Iris pigment epithelial cell (primary cell): ENCODE data around the gene MAP3K7CL.

Source experiments
- DNase-seq: peaks from one replicate; pipeline ENCODE4 v3.0.0-alpha.2; 2011; ENCODE audit warnings: low read depth

MAP3K7CL gene

GRCh38 chr21:29195981-29196669 is 65.7 kb downstream of the MAP3K7CL start:
- peak; percentile 98 for DNase-seq

GRCh38 chr21:29196670-29197191 is 66.3 kb downstream of the MAP3K7CL start:
- peak; percentile 33 for DNase-seq

DNA sequence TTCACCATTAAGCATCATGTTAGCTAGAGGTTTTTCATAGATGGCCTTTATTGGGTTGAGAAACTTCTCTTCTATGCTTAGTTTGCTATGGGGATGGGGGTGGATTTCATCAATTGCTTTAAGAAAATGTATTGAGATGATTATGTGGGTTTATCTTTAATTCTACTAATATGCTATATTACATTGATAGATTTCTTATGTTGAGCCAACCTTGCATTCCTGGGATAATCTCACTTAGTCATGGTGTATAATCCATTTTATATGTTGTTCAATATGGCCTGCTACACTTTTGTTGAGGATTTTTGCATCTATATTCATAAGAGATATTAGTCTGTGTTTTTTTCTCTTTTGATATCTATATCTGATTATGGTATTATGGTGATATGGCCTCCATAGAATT is 70.7 kb downstream of the MAP3K7CL start:
- no peak for DNase-seq

- no peak for DNase-seq
Measured at GRCh38 chr21:29205009-29205408, 74.6 kb downstream of the MAP3K7CL start.

DNA sequence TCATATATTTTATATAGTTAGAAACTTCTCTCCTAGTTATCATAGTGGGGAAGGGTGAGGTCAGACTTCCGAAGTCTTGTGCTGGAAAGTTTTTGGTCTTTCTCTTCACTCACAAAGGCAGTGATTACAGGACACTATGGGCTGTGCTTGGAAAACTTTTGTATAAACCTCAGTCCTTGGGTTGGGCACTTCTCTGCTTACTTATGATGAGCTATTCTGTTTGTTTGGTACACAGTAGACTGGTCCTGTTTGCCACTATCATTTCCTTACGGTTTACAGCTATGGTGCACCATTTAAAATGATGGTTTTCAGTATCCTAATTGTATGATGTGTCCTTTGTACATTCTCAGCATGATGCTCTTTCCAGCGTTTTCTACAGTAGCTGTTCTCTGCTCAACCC is 75.5 kb downstream of the MAP3K7CL start:
- DNase-seq = no peak

DNA sequence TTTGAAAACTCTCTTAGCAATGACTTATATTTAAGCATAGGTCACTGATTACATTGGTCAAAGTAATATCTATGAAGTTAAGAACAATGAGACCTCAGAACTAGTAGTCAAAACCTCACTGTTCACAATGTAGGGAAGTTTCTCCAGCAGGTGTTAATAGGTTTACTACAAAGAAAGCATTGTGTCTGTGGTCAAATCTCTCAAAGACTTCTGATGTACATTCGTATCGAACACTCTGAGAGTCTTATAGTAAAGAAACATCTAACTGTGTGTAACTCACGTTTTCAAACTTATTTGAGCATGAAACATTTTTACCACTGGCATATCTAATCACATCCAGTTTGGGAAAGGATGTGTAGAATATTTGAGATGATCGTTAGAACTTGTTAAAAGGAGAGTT is 76.0 kb downstream of the MAP3K7CL start:
- no peak for DNase-seq

- no peak for DNase-seq
Measured at GRCh38 chr21:29207201-29207600, 76.8 kb downstream of the MAP3K7CL start.

- DNase-seq = peak; percentile 35
Measured at GRCh38 chr21:29208044-29208681, 77.7 kb downstream of the MAP3K7CL start.

- DNase-seq = peak; percentile 95
Measured at GRCh38 chr21:29208682-29209059, 78.2 kb downstream of the MAP3K7CL start.

GRCh38 chr21:29209696-29210095 is 79.3 kb downstream of the MAP3K7CL start:
- DNase-seq = peak; percentile 49

DNA sequence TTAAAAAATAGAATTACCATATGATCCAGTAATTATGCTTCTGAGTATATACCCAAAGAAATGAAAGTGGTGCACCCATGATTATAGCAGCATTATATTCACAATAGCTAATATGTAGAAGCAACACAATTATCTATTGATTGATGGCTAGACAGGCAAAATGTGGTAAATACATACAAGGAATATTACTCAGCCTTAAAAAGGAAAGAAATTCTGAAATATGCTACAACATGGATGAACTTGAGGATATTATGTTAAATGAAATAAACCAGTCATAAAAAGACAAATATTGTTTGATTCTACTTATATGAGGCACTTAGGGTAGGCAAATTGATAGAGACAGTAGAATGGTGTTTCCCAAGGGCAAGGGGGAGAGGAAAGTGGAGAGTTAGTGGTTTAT is 80.8 kb downstream of the MAP3K7CL start:
- no peak for DNase-seq

- DNase-seq = no peak
Measured at GRCh38 chr21:29212446-29212845, 82.0 kb downstream of the MAP3K7CL start.

GRCh38 chr21:29213513-29214385 is 83.3 kb downstream of the MAP3K7CL start:
- DNase-seq = no peak

DNA sequence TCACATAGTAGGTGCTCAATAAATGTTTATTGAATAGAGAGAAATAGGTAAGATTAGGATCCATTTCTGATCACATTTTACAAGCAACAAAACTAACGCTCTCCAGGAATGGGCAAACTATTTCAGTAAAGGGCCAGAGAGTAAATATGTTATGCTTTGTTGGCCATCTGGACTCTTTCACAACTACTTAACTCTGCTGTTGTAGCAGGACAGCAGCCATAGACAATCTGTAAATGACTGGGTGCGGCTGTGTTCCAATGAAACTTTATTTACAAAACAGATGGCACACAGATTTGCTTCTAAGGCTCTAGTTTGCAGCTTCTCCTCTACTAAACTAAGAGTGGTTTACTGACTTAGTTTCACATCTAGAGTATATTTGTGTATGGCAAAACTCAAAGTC is 85.3 kb downstream of the MAP3K7CL start:
- peak; percentile 41 for DNase-seq

DNA sequence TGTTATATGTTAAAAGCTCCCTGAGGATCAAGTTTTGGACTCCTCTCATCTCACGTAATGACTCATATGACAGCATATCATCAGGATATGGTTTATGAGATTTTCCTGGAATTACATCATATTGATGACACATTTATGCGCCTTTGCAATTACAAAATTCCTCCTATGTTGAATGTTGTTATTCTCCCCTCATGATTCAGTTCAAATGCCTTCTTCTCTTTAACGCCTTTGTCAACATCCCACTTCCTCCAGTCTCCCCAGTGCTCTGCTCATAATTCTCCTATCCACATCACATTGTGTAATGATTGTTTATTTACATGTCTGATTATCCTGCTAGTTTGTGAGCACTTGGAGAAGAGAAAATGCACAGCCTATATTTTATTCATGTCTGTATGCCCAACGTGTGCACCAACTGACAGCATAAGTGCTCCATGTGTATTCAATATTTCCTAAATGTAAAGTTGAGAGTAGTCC is 87.4 kb downstream of the MAP3K7CL start:
- DNase-seq = peak; percentile 98

GRCh38 chr21:29218749-29219148 is 88.3 kb downstream of the MAP3K7CL start:
- no peak for DNase-seq

DNA sequence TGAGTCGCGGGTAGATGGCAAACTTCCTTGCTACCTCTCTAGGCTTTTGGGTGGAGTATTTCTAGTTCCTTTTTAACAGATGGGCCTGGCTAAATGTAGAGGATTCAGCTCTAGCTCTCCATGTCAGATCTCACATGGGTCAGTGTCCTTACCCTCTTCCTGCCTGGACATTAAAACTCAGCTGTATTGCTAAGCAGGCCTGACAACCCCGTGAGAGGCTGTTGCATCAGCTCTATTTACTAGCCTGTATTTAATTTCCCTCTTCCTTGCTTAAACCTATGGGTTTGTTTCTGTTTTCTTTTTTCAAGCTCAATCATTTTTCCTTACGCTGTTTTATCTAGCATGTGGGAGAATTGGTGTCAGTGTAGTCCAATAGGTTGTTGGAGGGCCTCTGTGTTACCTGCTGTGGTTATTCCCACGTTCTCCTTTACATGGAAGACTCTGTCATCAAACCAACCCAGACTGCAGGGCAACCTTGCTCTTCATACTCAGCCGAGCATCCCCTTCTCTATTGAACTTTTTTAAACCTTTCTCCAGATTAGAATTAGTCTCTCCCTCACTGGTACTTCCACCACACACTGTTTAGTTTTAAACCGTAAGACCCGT is 88.8 kb downstream of the MAP3K7CL start:
- DNase-seq = peak; percentile 55

GRCh38 chr21:29221253-29221744 is 90.9 kb downstream of the MAP3K7CL start:
- peak; percentile 92 for DNase-seq

- no peak for DNase-seq
Measured at GRCh38 chr21:29224006-29224405, 93.6 kb downstream of the MAP3K7CL start.
